ENCODE results near the gene TEP1. TPM values are rescaled to one million over a fixed set of nuclear protein-coding genes. Genes with fewer than 3 reads are reported as not detected.

TEP1 gene
- total RNA-seq, 1 donor from 2014 or later: 22.8 TPM

DNA sequence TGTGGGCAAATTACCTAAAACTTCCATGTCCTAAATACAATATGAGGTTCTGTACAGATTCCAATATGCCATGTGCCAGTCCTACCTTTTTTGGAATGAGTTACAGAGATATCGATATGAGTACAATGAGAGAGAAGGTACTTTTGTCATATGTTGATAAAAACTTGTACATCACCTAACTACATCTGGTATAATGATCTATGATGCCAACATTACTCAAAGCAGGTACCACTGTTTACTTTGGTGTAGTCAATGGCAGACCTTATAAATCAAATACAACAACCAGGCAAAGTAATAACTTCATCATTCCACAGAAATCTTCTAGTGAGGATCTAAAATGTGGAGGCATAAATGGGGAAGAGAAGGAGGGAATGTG is 12.7 kb downstream of the TEP1 start:
- TF ChIP-seq, protein P1, sequence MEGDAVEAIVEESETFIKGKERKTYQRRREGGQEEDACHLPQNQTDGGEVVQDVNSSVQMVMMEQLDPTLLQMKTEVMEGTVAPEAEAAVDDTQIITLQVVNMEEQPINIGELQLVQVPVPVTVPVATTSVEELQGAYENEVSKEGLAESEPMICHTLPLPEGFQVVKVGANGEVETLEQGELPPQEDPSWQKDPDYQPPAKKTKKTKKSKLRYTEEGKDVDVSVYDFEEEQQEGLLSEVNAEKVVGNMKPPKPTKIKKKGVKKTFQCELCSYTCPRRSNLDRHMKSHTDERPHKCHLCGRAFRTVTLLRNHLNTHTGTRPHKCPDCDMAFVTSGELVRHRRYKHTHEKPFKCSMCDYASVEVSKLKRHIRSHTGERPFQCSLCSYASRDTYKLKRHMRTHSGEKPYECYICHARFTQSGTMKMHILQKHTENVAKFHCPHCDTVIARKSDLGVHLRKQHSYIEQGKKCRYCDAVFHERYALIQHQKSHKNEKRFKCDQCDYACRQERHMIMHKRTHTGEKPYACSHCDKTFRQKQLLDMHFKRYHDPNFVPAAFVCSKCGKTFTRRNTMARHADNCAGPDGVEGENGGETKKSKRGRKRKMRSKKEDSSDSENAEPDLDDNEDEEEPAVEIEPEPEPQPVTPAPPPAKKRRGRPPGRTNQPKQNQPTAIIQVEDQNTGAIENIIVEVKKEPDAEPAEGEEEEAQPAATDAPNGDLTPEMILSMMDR (IDR thresholded peaks at IDR 0.05): no peak
- peaks cover 44% of the 10 kb centered on the region for H3K36me3 Mint-ChIP-seq (ENCODE audit: low read depth)
- H3K27me3 Mint-ChIP-seq (ENCODE audit: low read depth): no peaks in the 10 kb centered on the region
- no peaks in the 10 kb centered on the region for H3K9me3 Mint-ChIP-seq (ENCODE audit: low read depth)
- H3K4me3 Mint-ChIP-seq (ENCODE audit: unreplicated experiment): no peak overlapping the region
- no peaks in the 10 kb centered on the region for H3K4me1 Mint-ChIP-seq (ENCODE audit: low read depth)
- no peak overlapping the region for H3K27ac Mint-ChIP-seq (ENCODE audit: unreplicated experiment)
- DNase-seq (ENCODE audit: low spot score): no peak

- H3K27ac Mint-ChIP-seq (ENCODE audit: unreplicated experiment): no peak overlapping the region
- H3K9me3 Mint-ChIP-seq (ENCODE audit: low read depth): no peaks in the 10 kb centered on the region
- H3K4me3 Mint-ChIP-seq (ENCODE audit: unreplicated experiment): no peak overlapping the region
- H3K27me3 Mint-ChIP-seq (ENCODE audit: low read depth): no peaks in the 10 kb centered on the region
- no peaks in the 10 kb centered on the region for H3K4me1 Mint-ChIP-seq (ENCODE audit: low read depth)
- H3K36me3 Mint-ChIP-seq (ENCODE audit: low read depth): peaks cover 36% of the 10 kb centered on the region
- DNase-seq (ENCODE audit: low spot score): no peak
- TF ChIP-seq, protein P1 (IDR thresholded peaks at IDR 0.05): no peak
Observed at GRCh38 chr14:20397511-20397910, 15.8 kb downstream of the TEP1 start.

DNA sequence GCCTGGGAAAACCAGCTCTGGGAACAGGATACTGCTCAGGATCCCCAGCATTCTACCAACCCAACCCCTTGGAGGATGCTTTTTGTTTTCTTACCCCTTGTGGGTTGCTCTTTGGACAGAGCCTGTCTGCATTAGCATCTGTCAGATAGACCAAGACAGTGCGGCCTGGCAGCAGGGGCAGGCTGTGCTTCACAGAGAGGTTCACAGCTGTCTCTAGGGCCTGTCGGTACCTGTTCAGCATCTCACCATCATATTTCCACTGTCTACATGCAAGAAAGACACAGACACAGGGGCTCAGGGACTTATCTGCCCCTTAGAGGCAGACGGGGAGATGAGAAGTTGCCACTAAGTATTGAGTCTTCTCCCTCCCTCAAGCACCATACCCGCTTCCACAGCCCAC is 21.8 kb downstream of the TEP1 start:
- H3K27me3 Mint-ChIP-seq (ENCODE audit: low read depth): no peaks in the 10 kb centered on the region
- no peak for DNase-seq (ENCODE audit: low spot score)
- no peak overlapping the region for H3K27ac Mint-ChIP-seq (ENCODE audit: unreplicated experiment)
- TF ChIP-seq, protein P1 (IDR thresholded peaks at IDR 0.05): no peak
- H3K9me3 Mint-ChIP-seq (ENCODE audit: low read depth): no peaks in the 10 kb centered on the region
- peaks cover 49% of the 10 kb centered on the region for H3K36me3 Mint-ChIP-seq (ENCODE audit: low read depth)
- no peaks in the 10 kb centered on the region for H3K4me1 Mint-ChIP-seq (ENCODE audit: low read depth)
- H3K4me3 Mint-ChIP-seq (ENCODE audit: unreplicated experiment): no peak overlapping the region

DNA sequence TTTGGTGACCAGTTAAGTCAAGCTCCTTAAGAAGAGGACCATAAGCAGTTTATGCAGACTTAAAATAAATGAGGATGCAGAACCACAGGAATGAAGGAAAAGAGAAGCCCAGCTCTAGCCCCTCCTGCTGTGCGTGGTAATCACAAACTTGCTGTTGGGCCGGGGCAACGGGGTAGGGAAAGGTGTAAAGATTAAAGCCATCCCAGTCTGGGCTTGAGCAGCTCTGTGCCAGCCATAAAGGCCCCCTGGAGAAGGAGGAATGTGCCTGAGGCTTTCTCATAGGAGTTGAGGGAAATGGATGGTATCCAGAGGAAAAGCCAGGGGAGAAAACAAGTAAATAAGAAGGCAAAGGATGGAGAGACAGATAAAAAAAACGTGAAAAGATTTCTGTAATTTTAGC is 25.1 kb downstream of the TEP1 start:
- Mint-ChIP-seq H3K4me3 (ENCODE audit: unreplicated experiment) (no peak overlapping the region), H3K27me3 (ENCODE audit: low read depth) (no peaks in the 10 kb centered on the region), H3K27ac (ENCODE audit: unreplicated experiment) (no peak overlapping the region), H3K36me3 (ENCODE audit: low read depth) (peaks cover 52% of the 10 kb centered on the region), H3K4me1 (ENCODE audit: low read depth) (no peaks in the 10 kb centered on the region), H3K9me3 (ENCODE audit: low read depth) (no peaks in the 10 kb centered on the region)
- no peak for DNase-seq (ENCODE audit: low spot score)
- TF ChIP-seq, protein P1 (IDR thresholded peaks at IDR 0.05): no peak

DNA sequence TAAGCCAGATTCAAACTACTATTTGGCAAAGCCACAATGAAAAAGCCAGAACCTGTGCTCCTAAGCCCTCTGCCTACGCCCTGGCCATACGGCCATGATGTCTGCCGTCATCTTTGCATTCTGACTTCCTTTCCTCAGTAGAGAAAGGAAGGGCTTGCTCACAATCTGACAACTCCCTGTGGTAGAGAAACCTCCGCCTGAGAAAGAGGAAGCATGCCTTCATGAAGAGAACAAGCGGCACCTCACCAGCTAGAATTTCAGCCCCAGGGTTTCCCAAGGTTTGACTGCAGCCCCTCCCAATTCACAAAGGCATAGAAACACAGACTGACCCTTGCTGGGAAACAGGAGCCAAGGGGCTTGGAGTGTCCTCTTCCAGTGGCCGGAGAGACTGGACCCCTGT is 25.7 kb downstream of the TEP1 start:
- Mint-ChIP-seq H3K4me1 (ENCODE audit: low read depth) (no peaks in the 10 kb centered on the region), H3K4me3 (ENCODE audit: unreplicated experiment) (no peak overlapping the region), H3K36me3 (ENCODE audit: low read depth) (peaks cover 54% of the 10 kb centered on the region), H3K27ac (ENCODE audit: unreplicated experiment) (no peak overlapping the region), H3K9me3 (ENCODE audit: low read depth) (no peaks in the 10 kb centered on the region), H3K27me3 (ENCODE audit: low read depth) (no peaks in the 10 kb centered on the region)
- DNase-seq (ENCODE audit: low spot score): no peak
- TF ChIP-seq, protein P1 (IDR thresholded peaks at IDR 0.05): no peak

Measured in chondrocyte (in vitro differentiated cells).